ENCODE results near the gene BOC.

Gene BOC

DNA sequence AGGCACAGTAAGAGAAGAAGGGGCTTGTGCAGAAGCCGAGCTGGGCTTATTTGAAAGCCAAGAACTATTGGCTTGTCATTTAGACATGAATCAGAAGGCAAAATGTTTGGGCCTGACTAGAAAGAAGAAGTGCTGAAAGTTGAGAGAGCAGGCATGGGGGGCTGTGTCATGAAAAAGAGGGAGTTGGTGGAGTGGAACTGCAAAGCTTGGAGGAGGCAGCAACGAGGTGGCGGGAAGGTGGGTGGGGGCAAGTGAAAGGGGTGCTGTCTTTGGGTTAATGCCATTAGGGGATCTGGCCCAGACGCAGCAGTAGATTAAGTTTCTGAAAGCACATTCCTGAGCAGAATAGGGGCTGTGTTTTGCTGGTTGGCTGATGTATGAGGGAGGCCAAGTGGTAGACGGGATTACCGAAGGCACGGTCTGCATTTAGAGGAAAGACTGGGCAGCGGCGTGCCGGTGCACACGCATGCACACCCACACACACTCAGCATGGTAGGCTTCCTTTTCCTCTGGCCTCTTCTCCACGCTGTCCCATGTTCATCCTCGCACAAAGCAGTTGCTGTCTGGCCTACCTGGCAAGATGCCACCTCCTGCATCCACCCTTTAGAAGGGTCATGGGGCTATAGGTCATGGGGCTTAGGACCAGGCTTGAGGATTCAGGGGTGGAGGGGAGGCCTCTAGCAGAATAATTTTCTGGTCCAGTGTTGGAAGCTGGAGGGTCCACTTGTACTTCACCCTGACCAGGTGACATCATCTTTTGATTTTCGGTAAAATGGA is 43.0 kb downstream of the BOC start:
- DNase-seq: no peak

DNA sequence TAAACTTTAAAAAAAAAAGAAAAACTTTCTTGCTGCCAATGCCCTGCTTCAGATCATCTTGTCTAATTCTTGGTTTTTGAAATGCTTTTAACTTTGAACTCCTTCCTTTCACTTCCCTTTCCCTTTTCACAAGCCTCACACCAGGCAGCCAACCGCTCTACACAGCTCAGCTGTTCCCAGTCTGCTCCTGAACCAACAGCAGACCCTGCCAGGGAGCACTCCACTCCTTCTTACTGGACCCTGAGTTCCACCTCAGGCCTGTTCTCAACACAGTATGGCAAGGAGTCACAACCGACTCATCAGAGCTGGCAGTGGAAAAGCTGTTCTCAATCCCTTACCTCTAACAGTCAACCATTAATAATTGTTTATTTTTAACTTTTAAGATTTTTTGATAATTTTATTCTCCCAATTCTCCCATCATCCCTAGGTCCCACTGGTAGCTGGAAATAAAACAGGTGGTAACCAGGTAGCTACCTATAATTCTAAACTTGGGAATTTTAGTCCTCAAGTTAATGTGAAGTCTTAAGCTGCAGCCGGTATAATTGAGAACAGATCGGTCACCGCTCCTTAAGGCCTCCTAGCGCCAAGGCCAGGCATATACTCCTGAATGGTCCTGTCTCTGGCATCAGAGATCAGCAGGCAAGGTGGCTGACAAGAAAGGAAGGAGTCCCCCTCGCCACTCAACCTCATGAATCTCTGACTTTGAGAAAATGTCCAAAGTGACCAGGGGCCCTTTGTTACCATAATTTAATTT is 43.9 kb downstream of the BOC start:
- no peak for DNase-seq

DNA sequence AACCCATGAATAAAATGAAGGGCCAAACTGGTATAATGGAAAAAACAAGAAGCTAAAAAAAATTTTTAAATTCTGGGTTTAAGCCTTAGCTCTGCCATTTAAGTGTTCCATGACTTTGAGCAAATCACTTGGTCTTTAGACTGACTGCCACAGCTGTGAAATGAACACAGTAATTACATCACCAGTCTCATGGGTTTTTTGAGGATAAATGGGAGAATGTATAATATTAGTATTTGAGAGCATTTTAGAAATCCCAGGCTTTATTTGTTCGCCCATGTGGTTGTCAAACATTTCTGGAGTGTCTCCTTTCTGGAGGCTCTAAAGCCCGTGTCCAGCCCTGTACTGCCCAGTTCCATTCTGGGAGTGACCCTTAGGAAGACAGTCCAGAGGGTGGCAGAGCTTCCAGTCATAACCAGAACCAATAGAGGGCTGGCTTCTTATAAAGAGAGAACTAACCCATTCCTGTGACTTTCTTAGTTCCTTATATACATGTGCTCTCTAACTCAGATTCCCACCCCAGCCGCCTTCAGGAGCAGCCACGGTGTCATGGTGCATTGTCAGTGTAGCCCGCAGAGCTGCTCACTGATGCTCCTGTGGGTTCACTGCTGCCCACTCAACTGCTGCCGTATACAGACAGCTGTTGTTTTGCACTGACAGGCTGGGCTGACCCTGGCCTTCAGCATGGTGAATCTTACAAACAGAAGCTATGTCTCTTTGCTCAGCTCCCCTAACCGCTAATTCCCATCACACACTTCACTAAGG is 44.7 kb downstream of the BOC start:
- no peak for DNase-seq

DNA sequence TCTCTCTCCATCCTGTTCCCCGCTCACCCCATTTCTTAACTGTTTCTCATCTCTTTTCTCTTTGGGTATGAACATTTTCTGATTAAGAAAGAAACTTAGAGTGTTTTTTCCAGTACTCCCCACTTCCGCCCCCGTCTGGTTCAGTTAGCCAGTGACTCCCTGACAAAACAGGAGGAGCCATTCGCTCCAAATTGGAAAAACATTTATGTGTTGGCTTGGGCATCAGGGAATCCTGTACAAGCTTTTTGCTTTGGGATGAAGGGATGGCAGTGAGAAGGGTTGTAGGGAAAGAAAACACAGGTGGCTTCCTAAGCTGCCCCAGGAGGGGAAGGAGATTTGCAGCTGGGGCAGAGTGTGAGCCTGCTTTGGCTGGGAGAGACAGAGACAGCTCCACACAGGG is 47.0 kb downstream of the BOC start:
- DNase-seq: no peak

DNA sequence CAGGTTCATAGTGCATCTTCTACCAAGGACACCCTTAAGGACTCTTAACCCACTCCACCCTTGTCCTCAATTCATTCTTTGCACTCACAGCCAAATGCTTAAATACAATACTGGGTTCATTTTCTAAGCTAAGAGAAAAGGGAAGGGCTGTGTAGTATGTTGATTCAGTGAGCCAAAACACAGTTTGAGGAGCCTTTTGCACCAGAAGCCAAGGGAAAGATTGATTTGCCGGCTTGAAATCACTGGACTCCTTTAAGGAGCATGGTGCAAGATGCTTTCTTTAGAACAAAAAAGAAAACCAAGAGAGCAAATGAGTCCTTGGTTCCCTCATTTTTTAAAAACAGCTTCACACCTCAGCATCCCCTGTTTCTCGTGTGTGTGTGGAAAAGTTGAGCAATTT is 47.8 kb downstream of the BOC start:
- no peak for DNase-seq

DNA sequence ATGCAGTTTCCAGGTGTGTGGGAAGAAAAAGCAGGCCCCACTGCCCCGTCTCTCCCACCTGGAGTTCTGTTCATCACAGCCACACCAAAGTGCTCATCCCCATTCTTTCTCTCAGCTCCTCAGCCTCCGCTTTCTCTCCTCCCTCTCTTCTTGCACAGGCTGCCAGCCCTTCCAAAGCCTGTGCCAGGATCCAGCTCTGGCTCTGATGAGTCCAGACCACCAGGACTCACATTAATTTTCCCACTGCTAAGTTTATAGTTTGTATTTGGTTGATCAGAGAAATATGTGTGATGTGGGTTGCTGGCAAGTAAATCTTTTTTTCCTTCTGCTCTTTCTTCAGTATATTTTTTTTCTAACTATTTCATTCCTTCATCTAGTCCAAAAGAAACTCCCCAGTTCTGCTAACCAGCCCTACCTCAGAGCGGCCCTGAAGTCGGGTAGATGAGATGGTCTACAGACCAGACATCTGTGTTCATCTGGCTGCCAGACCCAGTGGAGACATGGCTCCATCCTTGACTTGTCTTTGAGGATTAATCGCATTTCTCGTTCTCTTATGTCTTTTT is 49.8 kb downstream of the BOC start:
- DNase-seq: no peak

DNA sequence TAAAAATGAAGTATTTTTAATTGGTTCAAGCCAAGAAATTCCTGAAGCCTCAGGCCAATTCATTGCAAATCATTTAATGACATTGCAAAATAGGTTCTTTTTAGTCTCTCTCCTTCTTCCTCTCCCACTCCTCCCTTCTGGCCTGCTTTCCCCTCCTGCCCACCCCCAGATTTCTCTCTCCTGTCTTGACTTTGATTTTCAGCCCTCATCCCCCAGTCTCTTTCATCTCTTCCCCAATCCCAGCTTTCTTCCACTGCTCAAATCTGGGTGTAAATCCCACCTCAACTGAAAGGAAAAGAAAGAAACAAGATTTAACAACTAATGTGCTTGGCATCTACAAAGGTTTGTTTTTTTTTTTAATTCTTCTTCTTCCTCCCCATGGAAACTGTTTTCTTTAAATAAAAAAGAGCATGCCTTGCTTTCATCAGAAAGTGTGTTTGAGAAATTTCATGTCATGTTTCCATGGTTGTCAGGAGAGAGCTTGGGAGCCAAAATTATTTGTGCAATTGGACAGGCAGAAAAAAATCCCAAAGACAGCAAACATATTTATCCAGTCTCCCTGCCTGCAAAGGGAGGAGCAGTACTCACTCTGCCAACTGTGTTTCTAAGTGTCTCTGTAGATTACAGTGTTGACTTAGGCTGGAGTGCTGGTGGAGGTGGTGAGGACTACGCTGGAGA is 50.4 kb downstream of the BOC start:
- DNase-seq: no peak

DNA sequence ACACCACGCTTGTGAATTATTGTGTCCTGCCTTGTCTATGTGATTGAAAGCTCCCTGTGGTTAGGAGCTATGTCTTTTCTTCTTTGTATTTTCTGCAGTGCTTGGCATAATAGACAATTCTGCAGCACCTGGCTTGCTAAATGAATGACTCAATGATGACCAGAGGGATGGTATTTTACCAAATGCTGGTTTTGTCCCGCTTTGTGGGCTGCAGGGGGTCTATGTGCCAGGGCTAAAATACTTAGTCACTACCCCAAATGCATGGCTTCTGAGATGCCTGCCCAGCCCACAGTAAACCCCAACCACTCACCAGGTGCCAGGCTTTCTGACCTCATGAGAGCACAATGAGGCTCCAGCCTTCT is 50.9 kb downstream of the BOC start:
- no peak for DNase-seq

DNA sequence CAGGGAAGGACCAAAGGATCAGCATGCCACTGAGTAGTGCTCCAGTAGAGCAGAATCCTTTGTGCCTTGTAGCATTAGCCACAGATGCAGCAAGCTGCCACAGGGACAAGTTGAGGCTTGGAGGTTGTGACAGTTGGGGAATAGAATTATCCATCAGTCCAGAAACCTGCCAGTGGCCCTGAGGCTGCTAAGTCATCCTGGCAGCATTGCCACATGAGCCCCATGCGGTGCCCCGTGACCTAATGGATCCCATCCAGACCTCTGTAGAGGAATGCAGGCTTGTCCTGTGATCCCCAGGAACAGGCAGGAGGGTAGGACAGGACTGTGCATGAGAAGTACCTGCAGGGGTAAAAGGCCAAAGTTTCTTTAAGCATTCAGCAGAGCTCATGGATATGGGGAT is 51.7 kb downstream of the BOC start:
- no peak for DNase-seq

DNA sequence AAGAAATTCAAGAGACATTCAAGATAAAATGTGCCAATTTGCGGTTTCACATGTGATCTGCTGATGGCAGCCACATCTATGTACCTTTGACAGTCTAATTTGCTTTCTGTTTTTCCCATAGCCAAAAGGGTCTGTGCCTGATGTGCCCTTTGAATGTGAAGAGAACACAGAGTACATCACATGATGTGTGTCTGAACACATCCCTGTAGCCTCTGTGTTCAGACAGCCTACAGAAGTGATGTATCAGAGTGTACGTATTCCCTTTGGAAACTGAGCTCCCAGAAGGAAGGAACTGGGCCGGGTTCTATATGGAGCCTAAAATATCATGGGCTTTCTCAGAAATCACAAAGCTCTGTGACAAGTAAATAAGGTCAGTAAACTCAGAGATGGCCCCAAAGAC is 52.4 kb downstream of the BOC start:
- DNase-seq: no peak

DNA sequence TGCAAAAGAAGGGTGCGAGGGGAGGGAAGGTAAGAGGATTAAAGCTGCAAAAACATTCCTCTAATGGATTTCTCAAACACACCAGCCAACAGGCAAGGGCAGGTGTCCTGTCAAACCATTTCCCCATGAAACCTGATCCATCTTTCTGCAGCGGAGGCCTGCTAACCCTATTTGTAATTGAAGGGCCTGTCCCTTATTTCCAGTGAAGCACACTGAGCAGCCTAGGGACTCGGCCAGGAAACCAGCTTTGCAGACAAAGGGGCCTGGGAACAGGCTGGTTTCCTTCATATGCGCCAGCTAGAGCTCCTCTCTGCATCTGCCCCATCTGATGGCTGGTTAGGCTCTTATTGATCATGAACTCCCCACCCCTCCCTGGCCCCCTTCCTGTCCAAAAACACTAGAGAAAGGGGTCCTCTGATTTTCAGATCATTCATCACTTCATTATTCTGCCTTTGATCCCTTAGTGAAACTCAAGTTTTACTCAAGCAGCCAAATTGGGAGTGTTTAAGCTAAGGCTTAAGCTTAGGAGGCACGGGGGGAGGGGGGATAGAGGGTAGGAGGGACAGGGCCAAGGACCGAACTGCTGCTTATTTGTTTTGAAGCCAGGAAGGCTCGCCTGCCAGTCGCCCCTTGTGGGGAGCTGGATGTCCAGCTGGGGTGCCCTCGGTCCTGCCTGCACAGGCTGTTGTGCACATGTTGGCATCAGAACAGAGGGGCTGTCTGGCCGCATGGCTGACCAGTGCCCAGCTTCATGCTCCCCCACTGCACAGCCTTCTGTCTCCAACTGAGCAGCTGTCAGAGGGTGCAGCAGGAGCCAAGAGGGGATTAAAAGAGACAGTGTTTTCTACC is 53.1 kb downstream of the BOC start:
- DNase-seq: no peak

DNA sequence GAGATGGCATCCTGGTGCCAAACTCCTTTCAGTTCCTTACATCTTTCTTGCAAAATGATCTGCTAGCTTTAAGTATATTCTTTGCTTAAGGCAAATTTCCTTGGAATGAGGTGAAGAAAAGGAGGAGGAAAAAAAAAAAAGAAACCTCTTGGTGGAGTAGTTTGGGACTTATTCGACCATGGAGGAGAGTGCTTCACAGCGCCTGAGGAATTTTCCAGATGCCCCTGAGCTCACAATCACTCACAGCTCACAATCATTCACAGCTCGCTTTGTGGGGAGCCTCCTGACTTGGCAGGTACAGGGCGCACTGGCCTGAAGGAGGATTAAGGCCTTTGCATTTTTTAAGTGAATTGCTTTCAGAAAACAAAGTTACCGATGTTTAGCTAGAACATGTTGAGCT is 53.9 kb downstream of the BOC start:
- DNase-seq: no peak

DNA sequence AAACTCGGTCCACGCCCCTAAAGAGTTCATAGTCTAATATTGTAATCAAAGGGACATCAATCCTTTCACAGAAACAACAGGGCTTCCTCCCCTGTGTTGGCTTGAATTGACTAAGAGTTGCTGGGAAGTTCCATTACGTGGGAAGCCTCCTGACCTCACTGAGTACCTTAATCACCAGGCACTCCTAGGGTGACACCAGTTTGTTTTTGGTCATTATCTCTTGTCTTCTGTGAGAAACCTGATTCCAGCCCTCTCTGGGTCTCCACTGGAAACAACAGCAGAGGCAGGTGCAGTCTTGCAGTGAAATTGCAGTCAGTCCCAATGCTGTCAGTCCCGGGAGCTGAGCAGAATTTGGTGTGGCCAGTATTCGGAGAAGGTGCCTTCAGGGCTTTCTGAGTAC is 55.4 kb downstream of the BOC start:
- no peak for DNase-seq

DNA sequence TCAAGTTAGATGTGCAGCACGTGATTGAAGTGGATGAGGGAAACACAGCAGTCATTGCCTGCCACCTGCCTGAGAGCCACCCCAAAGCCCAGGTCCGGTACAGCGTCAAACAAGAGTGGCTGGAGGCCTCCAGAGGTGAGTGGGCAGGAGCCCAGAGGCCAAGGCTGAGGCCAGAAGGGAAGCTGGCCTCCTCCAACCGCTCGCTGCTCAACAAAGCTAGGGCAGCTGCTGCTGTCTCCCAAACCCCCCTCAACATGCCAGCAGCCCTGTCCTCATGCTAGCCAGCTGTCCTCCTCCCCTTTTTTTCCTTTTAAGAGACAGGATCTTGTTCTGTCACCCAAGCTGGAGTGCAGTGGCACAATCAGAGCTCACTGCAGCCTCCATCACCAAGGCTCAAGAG is 57.0 kb downstream of the BOC start:
- DNase-seq: no peak

DNA sequence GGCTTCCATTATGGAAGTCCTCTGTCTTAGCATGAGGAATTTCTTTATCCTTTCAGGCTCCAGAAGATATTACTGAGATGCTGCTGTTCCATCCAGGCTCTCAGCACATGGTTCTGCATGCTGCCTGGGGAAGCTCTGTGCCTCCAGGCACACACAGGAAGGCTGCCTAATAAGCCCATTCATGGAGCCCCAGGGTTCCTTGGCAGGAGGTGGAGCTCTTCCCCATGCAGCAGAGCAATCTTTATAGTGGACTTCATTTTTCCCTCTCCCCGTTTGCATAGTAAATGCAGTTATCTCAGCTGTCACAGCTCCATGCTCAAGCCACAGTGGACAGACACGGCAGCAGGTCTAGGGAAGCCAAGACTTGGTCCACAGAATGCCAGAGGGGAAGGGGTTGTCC is 57.6 kb downstream of the BOC start:
- DNase-seq: no peak

DNA sequence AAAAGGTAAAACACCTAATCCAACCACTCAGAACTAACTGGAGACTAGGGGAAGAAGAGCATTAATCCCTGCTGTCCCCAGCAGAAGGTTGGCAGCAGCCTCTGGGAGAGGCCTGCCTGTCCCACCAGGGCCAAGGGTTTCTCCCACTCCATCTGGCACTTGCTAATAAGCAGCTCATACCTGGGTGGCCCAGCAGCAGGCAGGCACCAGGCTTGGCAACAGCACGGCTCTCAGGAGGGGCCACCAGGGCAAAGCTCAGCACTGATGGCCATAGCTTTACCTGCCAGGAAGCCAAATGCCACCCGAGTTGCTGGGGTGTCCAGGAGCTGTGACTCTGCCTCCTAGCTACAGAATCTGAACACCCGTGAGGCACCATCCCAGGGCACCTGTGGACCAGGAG is 58.3 kb downstream of the BOC start:
- DNase-seq: no peak

DNA sequence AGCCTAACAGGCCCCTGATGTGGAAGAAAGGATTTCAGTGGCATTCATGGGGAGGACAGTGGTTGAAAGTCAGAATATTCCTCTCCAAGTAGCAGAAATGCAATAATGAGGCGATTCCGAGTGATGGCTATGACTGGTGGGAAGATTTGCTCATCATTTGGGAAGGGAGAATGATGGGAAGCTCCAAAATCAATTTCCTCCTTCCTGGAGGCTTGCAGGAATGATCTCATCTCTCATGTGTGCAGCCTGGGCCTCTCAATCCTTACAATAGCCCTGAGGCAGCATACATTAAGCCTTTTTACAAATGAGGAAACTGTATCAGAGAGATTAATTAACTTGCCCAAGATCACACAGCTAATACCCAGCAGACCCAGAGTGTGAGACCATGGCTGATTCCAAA is 58.7 kb downstream of the BOC start:
- no peak for DNase-seq

DNA sequence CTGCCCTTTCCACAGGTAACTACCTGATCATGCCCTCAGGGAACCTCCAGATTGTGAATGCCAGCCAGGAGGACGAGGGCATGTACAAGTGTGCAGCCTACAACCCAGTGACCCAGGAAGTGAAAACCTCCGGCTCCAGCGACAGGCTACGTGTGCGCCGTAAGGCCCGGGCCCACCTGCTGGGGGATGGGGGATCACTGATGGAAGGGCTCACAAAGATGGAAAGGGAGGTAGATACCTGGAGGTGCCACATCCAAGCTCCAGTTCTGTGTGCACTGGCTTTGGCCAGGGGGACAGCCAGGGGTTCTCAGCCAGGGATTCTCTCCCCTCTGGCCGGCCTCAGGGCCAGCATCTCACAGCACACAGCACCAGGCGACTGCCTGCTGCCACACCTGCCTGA is 59.4 kb downstream of the BOC start:
- DNase-seq: no peak

DNA sequence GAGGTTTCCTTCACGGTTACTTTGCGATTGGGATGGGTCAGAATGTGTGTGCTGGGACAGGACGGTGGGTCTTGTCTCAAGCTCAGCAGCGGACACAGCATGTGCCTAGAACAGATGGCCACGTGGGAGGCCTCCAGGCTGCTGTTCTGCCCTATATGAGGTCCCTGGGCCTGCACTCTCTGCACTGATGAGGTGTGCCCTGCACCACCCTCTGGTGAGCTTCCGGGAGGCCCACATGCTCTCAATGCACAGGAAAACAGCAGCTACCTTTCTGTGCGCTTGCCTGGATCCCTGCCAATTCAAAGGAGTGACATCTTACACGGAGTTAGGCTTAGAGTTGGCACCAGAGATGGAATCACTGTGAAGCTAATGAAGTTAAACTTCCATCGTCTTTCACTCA is 59.8 kb downstream of the BOC start:
- no peak for DNase-seq

DNA sequence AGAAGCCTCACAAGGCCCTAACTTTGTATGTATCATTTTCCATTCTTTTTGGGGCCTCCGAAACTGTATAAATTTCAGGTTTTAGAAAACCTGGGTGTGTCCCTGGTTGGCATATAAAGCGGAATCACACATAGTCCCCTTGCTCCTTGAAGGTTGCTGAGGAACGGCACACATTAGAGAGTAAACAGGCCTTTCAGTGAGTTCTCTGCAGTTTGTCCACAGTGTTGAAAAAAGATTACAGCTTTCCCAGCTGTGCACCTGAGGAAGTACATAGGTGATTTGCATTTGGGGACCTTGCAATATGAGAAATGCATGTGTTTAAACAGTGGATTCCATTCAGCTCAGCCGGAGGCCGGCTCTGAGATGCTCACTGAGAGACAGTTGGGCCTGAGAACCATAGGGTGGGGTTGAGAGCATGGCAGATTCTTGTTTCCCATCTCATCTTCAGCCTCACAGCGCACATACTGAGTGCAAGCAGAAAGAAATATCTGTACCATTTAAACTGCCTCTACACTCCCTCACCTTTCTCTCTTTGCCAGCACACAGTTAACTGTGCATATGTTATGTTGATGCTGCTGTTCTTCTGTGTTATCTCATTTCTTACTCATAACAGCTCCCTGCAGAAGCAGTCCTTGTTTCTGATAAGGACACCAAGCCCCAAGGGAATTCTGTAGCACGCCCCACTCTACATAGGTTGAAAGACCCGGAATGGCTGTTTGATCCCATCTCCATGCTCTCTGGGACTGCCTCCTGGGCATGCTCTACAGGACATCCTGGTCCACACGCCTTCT is 60.4 kb downstream of the BOC start:
- no peak for DNase-seq

DNA sequence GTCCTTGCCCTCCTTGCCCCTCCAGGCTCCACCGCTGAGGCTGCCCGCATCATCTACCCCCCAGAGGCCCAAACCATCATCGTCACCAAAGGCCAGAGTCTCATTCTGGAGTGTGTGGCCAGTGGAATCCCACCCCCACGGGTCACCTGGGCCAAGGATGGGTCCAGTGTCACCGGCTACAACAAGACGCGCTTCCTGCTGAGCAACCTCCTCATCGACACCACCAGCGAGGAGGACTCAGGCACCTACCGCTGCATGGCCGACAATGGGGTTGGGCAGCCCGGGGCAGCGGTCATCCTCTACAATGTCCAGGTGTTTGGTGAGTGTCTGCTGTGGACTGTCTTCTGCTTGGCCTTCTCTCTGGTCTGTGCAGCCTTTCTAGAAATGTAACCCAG is 61.0 kb downstream of the BOC start:
- DNase-seq: no peak

All from activated CD8-positive, alpha-beta memory T cell treated with anti-CD3 and anti-CD28 coated beads, Interleukin-2, amount 50 U/mL, for 48 hours (primary cell).